Pancreas (tissue), 10 donors: ENCODE data around the gene CPNE9. TPM values are rescaled to one million over a fixed set of nuclear protein-coding genes. Genes with fewer than 3 reads are reported as not detected.

Source experiments
- ATAC-seq, 4 donors: fragments of 200-7000 bp; cut with Tn5 transposase; one replicate each; pipeline versions ENCODE4 v1.8.0 to v1.9.1; 2020; ENCODE audit warnings: mild to moderate bottlenecking in 4 of 4, moderate library complexity in 4 of 4
- DNase-seq, 6 donors: peaks; one replicate each; pipeline ENCODE4 v3.0.0-alpha.2; 2020
- FAIRE-seq: peaks from 2 replicates; lab custom pipeline; 2012; peaks lifted over from hg19 to GRCh38; lab: Jason Lieb, UNC
- H3K27ac ChIP-seq, 4 donors: fragments of 200-600 bp; sonication (generic); 1 replicate in 3 of 4; 2 replicates in 1 of 4; pipeline versions ENCODE4 v1.5.0 to v1.8.0; 2020
- H3K27me3 ChIP-seq, 4 donors: fragments of 200-600 bp; one replicate each; pipeline ENCODE4 v1.8.0; 2021
- H3K36me3 ChIP-seq, 3 donors: fragments of 200-600 bp; sonication (generic) in 1 of 3; one replicate each; pipeline versions ENCODE4 v1.5.0 to v1.8.0; 2020 to 2021
- H3K4me1 ChIP-seq, 3 donors: fragments of 200-600 bp; one replicate each; pipeline ENCODE4 v1.8.0; 2021
- H3K4me3 ChIP-seq, 4 donors: fragments of 200-600 bp; sonication (generic) in 2 of 4; one replicate each; pipeline versions ENCODE4 v1.5.0 to v1.8.0; 2020 to 2021
- H3K9me3 ChIP-seq, 4 donors: fragments of 200-600 bp; one replicate each; pipeline ENCODE4 v1.8.0; 2021
- WGBS, 2 donors: extraction: QIAGEN DNeasy Blood & Tissue Kit; methylation state at CpG; one replicate each; pipeline ENCODE4 v1.1.7; 2013; 5-methylcytosine and 5-hydroxymethylcytosine counted together
- intact Hi-C, 3 donors: fragments of 100-400 bp; cut with DNase I; formaldehyde crosslinking; loops; one replicate each; pipeline versions ENCODE4 v1.11.1 to v1.14.2; 2022
- polyA plus RNA-seq, 2 donors: library from polyadenylated mRNA; stranded (reverse); fragments of 200-250 nt; gene quantifications; one replicate each; pipeline ENCODE4 v1.2.3, GENCODE V29; 2013
- total RNA-seq, 6 donors: library from RNA; stranded (reverse); fragmentation: NEBNext Ultra II Directional in 4 of 6; extraction: Animal tissue kit (Norgen Biotek cat#: 25700) in 4 of 6; gene quantifications; one replicate each; pipeline versions ENCODE4 v1.2.1 to v1.2.4, GENCODE V29; 2021 to 2023
- TF ChIP-seq, protein P1 (sequence below), 4 donors: fragments of 200-600 bp; sonication (generic) in 3 of 4; IDR thresholded peaks; one replicate each; pipeline versions ENCODE4 v1.5.0 to v1.8.0; 2021; ENCODE audit warnings: antibody characterized with exemption in 4 of 4
- donor health status: healthy with polysubstance abuse.
- donor health status: DM: no; HTN: no; CAD: no; lungs with moderate emphysema.
- donor health status: DM: no; HTN: no; CAD: no.
- donor health status: control.
- donor health status: control.
- donor health status: Bipolar disorder and iron deficiency.
- donor health status: DM: yes; HTN: yes; CAD: no.
- donor health status: DM: no; HTN: no; CAD: no.
- donor health status: DM: no; HTN: no; CAD: no.
- donor health status: DM: yes; HTN: yes; CAD: no.

CPNE9 gene
- total and polyA plus RNA-seq, 8 donors = 0.12 to 0.85 (median 0.19) TPM; not detected in 3

DNA sequence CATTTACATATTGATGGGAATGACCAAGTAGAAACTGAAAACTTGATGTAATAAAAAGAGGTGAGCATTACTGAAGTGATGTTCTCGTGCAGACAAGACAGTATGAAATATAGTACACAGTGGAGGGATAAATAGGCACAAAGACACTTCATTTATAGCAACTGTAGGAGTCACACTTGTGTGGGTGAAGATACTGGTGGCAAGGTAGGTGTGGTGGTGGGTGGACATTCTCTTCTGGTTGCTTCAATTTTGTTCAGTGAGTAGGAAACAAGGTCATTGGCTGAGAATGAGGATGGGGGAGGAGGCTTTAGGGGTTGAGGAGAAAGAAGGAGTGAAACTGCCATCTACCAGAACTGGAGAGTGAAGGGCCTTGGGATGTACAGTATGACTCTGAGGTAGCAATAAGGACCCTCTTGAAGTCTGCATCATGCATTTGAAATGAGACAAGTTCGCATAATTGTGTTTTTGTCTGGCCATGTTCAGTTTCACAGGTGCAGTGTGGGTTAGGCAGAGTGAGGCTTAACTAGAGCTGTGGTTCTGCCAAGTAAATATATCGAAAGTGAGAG is 6.6 kb downstream of the CPNE9 start:
- Histone ChIP-seq H3K27me3 (no peaks in the 10 kb centered on the region), H3K27ac (no peak overlapping the region), H3K36me3 (no peaks in the 10 kb centered on the region), H3K4me1 (no peaks in the 10 kb centered on the region), H3K9me3 (no peaks in the 10 kb centered on the region), H3K4me3 (no peak overlapping the region)
- DNase-seq (no peak), ATAC-seq (no peak), FAIRE-seq (no peak)
- TF ChIP-seq, protein P1, sequence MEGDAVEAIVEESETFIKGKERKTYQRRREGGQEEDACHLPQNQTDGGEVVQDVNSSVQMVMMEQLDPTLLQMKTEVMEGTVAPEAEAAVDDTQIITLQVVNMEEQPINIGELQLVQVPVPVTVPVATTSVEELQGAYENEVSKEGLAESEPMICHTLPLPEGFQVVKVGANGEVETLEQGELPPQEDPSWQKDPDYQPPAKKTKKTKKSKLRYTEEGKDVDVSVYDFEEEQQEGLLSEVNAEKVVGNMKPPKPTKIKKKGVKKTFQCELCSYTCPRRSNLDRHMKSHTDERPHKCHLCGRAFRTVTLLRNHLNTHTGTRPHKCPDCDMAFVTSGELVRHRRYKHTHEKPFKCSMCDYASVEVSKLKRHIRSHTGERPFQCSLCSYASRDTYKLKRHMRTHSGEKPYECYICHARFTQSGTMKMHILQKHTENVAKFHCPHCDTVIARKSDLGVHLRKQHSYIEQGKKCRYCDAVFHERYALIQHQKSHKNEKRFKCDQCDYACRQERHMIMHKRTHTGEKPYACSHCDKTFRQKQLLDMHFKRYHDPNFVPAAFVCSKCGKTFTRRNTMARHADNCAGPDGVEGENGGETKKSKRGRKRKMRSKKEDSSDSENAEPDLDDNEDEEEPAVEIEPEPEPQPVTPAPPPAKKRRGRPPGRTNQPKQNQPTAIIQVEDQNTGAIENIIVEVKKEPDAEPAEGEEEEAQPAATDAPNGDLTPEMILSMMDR (IDR thresholded peaks at IDR 0.05) = no peak
- 54 to 70% methylated on average over 3 of the region's 3 CpGs for whole genome bisulfite sequencing, 2 donors
- intact Hi-C loops = no loop called here

DNA sequence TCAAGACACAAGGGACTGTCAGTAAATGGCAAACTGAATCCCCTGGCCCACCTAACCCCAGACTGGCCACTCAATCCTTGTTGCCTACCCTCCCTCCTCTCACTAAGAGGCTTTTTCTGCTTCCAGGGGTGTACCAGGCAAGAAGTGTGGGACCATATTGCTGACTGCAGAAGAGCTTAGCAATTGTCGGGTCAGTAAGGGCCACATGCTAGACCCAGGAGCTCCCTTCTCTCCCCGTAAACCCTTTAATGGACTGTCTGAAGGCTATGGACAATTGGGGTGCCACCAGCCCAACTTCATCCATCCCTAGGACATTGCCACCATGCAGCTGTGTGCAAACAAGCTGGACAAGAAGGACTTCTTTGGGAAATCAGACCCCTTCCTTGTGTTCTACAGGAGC is 8.8 kb downstream of the CPNE9 start:
- no peaks in the 10 kb centered on the region for H3K27me3 ChIP-seq
- H3K4me3 ChIP-seq = no peak overlapping the region
- no peaks in the 10 kb centered on the region for H3K36me3 ChIP-seq
- WGBS, 2 donors = 49 to 61% methylated on average over 2 of the region's 2 CpGs
- FAIRE-seq = no peak
- TF ChIP-seq, protein P1 (IDR thresholded peaks at IDR 0.05) = no peak
- H3K27ac ChIP-seq = no peak overlapping the region
- intact Hi-C loops = no loop called here
- H3K4me1 ChIP-seq = peaks cover 0 to 4% (median 0%) of the 10 kb centered on the region in 3 donors
- DNase-seq = no peak
- no peaks in the 10 kb centered on the region for H3K9me3 ChIP-seq
- no peak for ATAC-seq

DNA sequence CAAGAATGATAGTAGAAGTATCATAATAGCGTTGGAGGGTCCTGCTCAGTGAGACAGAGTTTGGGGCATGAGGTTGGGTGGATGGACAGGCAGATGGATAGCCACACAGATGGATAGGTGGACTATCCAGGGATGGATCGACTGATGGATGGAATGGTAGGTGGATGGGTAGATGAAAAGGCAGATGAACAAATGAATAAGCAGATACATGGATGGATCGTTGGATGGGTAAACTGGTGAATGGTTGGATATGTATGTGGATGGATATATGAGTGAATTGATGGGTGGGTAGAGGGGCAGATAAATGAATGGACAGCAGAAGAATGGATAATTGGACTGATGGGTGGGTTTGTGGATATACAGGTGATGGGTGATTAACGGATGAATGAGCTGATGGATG is 9.5 kb downstream of the CPNE9 start:
- no peaks in the 10 kb centered on the region for H3K9me3 ChIP-seq
- ATAC-seq (no peak), FAIRE-seq (no peak), DNase-seq (no peak)
- H3K27ac ChIP-seq = no peak overlapping the region
- no peak overlapping the region for H3K4me3 ChIP-seq
- no peaks in the 10 kb centered on the region for H3K27me3 ChIP-seq
- TF ChIP-seq, protein P1 (IDR thresholded peaks at IDR 0.05) = no peak
- no peaks in the 10 kb centered on the region for H3K36me3 ChIP-seq
- 58 to 68% methylated on average over 4 of the region's 4 CpGs for WGBS, 2 donors
- intact Hi-C loops = no loop called here
- H3K4me1 ChIP-seq = peaks cover 0 to 4% (median 0%) of the 10 kb centered on the region in 3 donors

DNA sequence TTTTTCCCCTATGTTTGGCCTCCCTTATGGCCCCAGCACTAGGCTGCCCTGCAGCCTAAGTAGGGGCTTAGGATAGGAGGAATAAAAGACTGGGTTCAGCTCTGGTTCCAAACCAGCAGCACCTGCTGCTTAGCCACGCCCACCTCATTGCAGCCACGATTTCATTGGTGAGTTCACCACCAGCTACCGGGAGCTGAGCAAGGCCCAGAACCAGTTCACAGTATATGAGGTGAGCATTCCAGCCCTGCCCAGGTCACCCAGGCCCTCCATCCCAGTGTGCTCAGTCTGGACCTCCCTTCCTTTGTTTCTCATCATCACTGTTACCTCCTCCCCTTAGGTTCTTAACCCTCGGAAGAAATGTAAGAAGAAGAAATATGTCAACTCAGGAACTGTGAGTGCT is 11.5 kb downstream of the CPNE9 start:
- DNase-seq (no peak), FAIRE-seq (no peak), ATAC-seq (peak in 2 of 4 donors; percentile 18 to 26)
- Histone ChIP-seq H3K27me3 (no peaks in the 10 kb centered on the region), H3K27ac (no peak overlapping the region), H3K4me3 (no peak overlapping the region), H3K9me3 (no peaks in the 10 kb centered on the region), H3K4me1 (peaks cover 0 to 4% (median 0%) of the 10 kb centered on the region in 3 donors), H3K36me3 (no peaks in the 10 kb centered on the region)
- WGBS, 2 donors = 12 to 21% methylated on average over 4 of the region's 4 CpGs
- TF ChIP-seq, protein P1 (IDR thresholded peaks at IDR 0.05) = no peak
- intact Hi-C loops = no loop called here

DNA sequence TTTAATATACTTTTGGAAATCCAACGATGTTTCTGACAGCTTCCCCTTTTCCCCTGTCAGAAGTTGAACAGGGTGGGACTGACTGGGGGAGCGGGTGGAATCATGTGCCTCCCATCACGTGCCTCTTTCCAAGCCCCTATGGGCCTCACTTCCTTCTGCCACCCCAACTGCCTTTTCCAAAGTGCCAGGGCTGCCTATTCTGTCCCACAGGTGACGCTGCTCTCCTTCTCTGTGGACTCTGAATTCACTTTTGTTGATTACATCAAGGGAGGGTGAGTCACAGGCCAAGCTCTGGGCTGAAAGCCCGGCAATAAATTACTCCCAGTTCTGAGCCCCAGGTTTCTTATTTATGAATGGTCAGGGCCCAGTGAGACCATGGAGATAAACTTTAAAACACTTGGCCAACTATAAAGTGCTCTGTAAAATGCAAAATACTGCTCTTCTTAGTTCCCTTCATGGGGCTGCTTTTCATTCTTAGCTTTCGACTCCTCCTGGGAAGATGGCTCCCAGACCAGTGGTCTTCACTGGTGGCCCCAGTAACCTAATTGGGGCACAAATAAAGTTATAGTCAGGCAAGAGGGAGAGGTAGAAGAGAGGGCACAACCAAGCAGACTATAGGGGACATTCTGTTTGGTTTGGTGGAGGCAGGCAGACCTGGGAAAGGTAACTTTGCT is 12.3 kb downstream of the CPNE9 start:
- Histone ChIP-seq H3K36me3 (no peaks in the 10 kb centered on the region), H3K9me3 (no peaks in the 10 kb centered on the region), H3K27me3 (no peaks in the 10 kb centered on the region), H3K27ac (peak overlapping the region in 1 of 4 donors; percentile 38), H3K4me1 (peaks cover 0 to 4% (median 0%) of the 10 kb centered on the region in 3 donors), H3K4me3 (no peak overlapping the region)
- FAIRE-seq (no peak), ATAC-seq (peak; percentile 97 to 99 (median 99)), DNase-seq (peak in 4 of 6 donors; percentile 61 to 83 (median 61))
- 38 to 43% methylated on average over 6 of the region's 6 CpGs for WGBS, 2 donors
- TF ChIP-seq, protein P1 (IDR thresholded peaks at IDR 0.05) = peak; percentile 24 to 49 (median 37)
- intact Hi-C loops = no loop called here
